A549 (cell line): Measurements from ENCODE around the gene LSM11.

Experiments used
- CEBPB ChIP-seq, 2 experiments: fragments of >200 bp in 1 of 2; sonication (Bioruptor Twin) in 1 of 2; formaldehyde crosslinking in 1 of 2; IDR thresholded peaks; 2 replicates each; pipeline ENCODE4 v1.6.1; 2012 to 2016
- CTCF ChIP-seq: fragments of >200 bp; sonication (Bioruptor Twin); formaldehyde crosslinking; IDR thresholded peaks from 3 replicates; pipeline ENCODE4 v1.5.1; 2016
- ELK1 ChIP-seq: fragments of 150-350 bp; IDR thresholded peaks from 2 replicates; pipeline ENCODE4 v1.6.1; 2014; ENCODE audit warnings: low read depth, mild to moderate bottlenecking, low read length
- FOSL2 ChIP-seq, 2 experiments: fragments of 450-650 bp in 1 of 2; fragments of >200 bp in 1 of 2; sonication (Bioruptor Twin) in 1 of 2; formaldehyde crosslinking; IDR thresholded peaks; 2 replicates each; pipeline versions ENCODE4 v1.5.0 to v1.6.1; 2016 to 2020; ENCODE audit warnings: mild to moderate bottlenecking in 1 of 2, moderate library complexity in 1 of 2
- KDM1A ChIP-seq: fragments of 200-600 bp; sonication (generic); IDR thresholded peaks from 2 replicates; pipeline ENCODE4 v1.6.1; 2016; ENCODE audit warnings: low read depth, mild to moderate bottlenecking
- PBX3 ChIP-seq: IDR thresholded peaks from 2 replicates; pipeline ENCODE4 v1.6.1; 2012
- POLR2A ChIP-seq: IDR thresholded peaks from 2 replicates; pipeline ENCODE4 v1.6.1; 2012; ENCODE audit warnings: mild to moderate bottlenecking, low read length
- SMC3 ChIP-seq: fragments of >200 bp; sonication (Bioruptor Twin); formaldehyde crosslinking; IDR thresholded peaks from 3 replicates; pipeline ENCODE4 v1.6.1; 2018; ENCODE audit warnings: inconsistent platforms
- ZFP36 ChIP-seq: fragments of 450-650 bp; IDR thresholded peaks from 2 replicates; pipeline ENCODE4 v1.6.1; 2014; ENCODE audit warnings: borderline replicate concordance; ENCODE audit not compliant: partially characterized antibody

DNA sequence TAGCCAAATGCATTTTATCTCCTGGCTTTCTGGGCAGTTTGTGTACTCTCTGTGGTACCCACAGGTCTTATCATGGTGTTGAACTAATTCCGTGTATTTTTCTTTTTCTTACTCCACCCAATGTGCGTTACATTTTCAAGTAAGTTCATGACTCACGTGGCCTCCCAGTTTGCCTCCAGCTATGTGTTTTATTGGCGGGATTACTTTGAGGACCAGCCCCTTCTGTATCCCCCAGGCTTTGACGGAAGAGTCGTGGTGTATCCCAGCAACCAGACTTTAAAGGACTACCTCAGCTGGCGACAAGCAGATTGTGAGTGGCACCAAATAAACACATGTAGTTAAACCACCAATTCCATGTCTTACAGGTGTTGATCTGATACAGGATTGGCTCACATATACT is 9.1 kb upstream of the LSM11 start:
- TF ChIP-seq PBX3 (no peak), FOSL2 (IDR thresholded peaks at IDR 0.05) (no peak), FOSL2 (CRISPR knock-in tag; IDR thresholded peaks at IDR 0.05) (no peak), CEBPB (IDR thresholded peaks at IDR 0.05) (no peak), POLR2A (no peak), KDM1A (no peak), CTCF (no peak), ELK1 (no peak), SMC3 (no peak), ZFP36 (no peak)
